GM23338 (cell line): ENCODE results near the gene TMEM116. TPM values are rescaled to one million over a fixed set of nuclear protein-coding genes. Genes with fewer than 3 reads are reported as not detected.

Experiments
- ATAC-seq: fragments of 200-7000 bp; cut with Tn5 transposase; 3 replicates; pipeline ENCODE4 v1.9.1; 2020
- DNase-seq: peaks from one replicate; pipeline ENCODE4 v3.0.0-alpha.2; 2015; ENCODE audit warnings: low spot score
- H2AFZ ChIP-seq: fragments of 200-600 bp; sonication (generic); 2 replicates; pipeline ENCODE4 v1.8.0; 2016; ENCODE audit warnings: antibody characterized with exemption, mild to moderate bottlenecking, moderate library complexity
- H3F3A ChIP-seq: fragments of 200-600 bp; sonication (generic); replicated peaks from 2 replicates; pipeline ENCODE4 v1.8.0; 2017; ENCODE audit warnings: antibody characterized with exemption, mixed run types, low read depth
- H3K27ac ChIP-seq: fragments of 200-600 bp; sonication (generic); 2 replicates; pipeline ENCODE4 v1.6.1; 2016; ENCODE audit warnings: low read depth
- H3K27me3 ChIP-seq: fragments of 200-600 bp; sonication (generic); 2 replicates; pipeline ENCODE4 v1.8.0; 2016; ENCODE audit warnings: mild to moderate bottlenecking, mixed run types, moderate library complexity; ENCODE audit not compliant: insufficient read depth
- H3K36me3 ChIP-seq: fragments of 200-600 bp; sonication (generic); 2 replicates; pipeline ENCODE4 v1.8.0; 2016; ENCODE audit warnings: mild to moderate bottlenecking; ENCODE audit not compliant: insufficient read depth
- H3K4me1 ChIP-seq: fragments of 200-600 bp; sonication (generic); 2 replicates; pipeline ENCODE4 v1.8.0; 2016; ENCODE audit warnings: mild to moderate bottlenecking, moderate library complexity; ENCODE audit not compliant: insufficient read depth
- H3K4me2 ChIP-seq: fragments of 200-600 bp; sonication (generic); 2 replicates; pipeline ENCODE4 v1.7.1; 2017; ENCODE audit warnings: mixed run types
- H3K4me3 ChIP-seq: fragments of 200-600 bp; sonication (generic); 2 replicates; pipeline ENCODE4 v1.6.1; 2016; ENCODE audit warnings: mixed run types
- H3K79me2 ChIP-seq: fragments of 200-600 bp; sonication (generic); replicated peaks from 2 replicates; pipeline ENCODE4 v1.8.0; 2017; ENCODE audit warnings: mild to moderate bottlenecking; ENCODE audit not compliant: insufficient read depth
- H3K9me2 ChIP-seq: fragments of 200-600 bp; sonication (generic); 2 replicates; pipeline ENCODE4 v1.8.0; 2017; ENCODE audit not compliant: insufficient read depth
- H4K20me1 ChIP-seq: fragments of 200-600 bp; sonication (generic); replicated peaks from 2 replicates; pipeline ENCODE4 v1.8.0; 2017; ENCODE audit warnings: mild to moderate bottlenecking; ENCODE audit not compliant: insufficient read depth
- H3K27ac Mint-ChIP-seq: 2 replicates; pipeline ENCODE4 v1.8.0; 2020; ENCODE audit warnings: inconsistent platforms, mild to moderate bottlenecking, moderate library complexity, mixed read lengths
- H3K27me3 Mint-ChIP-seq: 3 replicates; pipeline ENCODE4 v1.8.0; 2022; ENCODE audit warnings: low read depth, mild to moderate bottlenecking, moderate library complexity, mixed read lengths, inconsistent platforms; ENCODE audit not compliant: insufficient read depth, poor library complexity
- H3K36me3 Mint-ChIP-seq: 3 replicates; pipeline ENCODE4 v1.8.0; 2021; ENCODE audit warnings: low read depth, mild to moderate bottlenecking, inconsistent platforms, moderate library complexity, mixed read lengths
- H3K4me1 Mint-ChIP-seq: 3 replicates; pipeline ENCODE4 v1.8.0; 2020; ENCODE audit warnings: mild to moderate bottlenecking, inconsistent platforms, mixed read lengths
- H3K4me3 Mint-ChIP-seq: 3 replicates; pipeline ENCODE4 v1.8.0; 2021; ENCODE audit warnings: moderate library complexity, mild to moderate bottlenecking, inconsistent platforms, mixed read lengths
- H3K9me3 Mint-ChIP-seq: 3 replicates; pipeline ENCODE4 v1.8.0; 2020; ENCODE audit warnings: moderate library complexity, mild to moderate bottlenecking, inconsistent platforms, mixed read lengths
- CREB1 ChIP-seq: fragments of 250-450 bp; sonication (Bioruptor Pico); IDR thresholded peaks from 2 replicates; pipeline ENCODE4 v1.5.0; 2020; ENCODE audit warnings: low read depth, mild to moderate bottlenecking, moderate library complexity
- ETS1 ChIP-seq: IDR thresholded peaks from 2 replicates; pipeline ENCODE4 v1.6.1; 2016; ENCODE audit warnings: antibody characterized with exemption
- EZH2 ChIP-seq: fragments of 200-600 bp; sonication (generic); IDR thresholded peaks from one replicate; pipeline ENCODE4 v1.8.0; 2017; ENCODE audit warnings: antibody characterized with exemption, mild to moderate bottlenecking, low read depth; ENCODE audit not compliant: unreplicated experiment
- EZH2phosphoT487 ChIP-seq: fragments of 200-600 bp; sonication (generic); IDR thresholded peaks from one replicate; pipeline ENCODE4 v1.8.1; 2018; ENCODE audit warnings: antibody characterized with exemption; ENCODE audit not compliant: unreplicated experiment
- JUNB ChIP-seq: IDR thresholded peaks from one replicate; pipeline ENCODE4 v1.6.1; 2016; ENCODE audit warnings: antibody characterized with exemption; ENCODE audit not compliant: unreplicated experiment
- NANOG ChIP-seq: IDR thresholded peaks from 2 replicates; pipeline ENCODE4 v1.6.1; 2016; ENCODE audit warnings: antibody characterized with exemption, borderline replicate concordance
- POLR2AphosphoS5 ChIP-seq: IDR thresholded peaks from 2 replicates; pipeline ENCODE4 v1.6.1; 2016; ENCODE audit warnings: antibody characterized with exemption, low read depth
- REST ChIP-seq: IDR thresholded peaks from one replicate; pipeline ENCODE4 v1.6.1; 2018; ENCODE audit warnings: antibody characterized with exemption; ENCODE audit not compliant: unreplicated experiment
- STAT1 ChIP-seq: IDR thresholded peaks from one replicate; pipeline ENCODE4 v1.6.1; 2016; ENCODE audit warnings: antibody characterized with exemption; ENCODE audit not compliant: unreplicated experiment
- polyA plus RNA-seq: library from polyadenylated mRNA; unstranded; fragments of >200 nt; fragmentation: Nextera tagmentation; extraction: Ambion mirVana; gene quantifications from 2 replicates; pipeline ENCODE4 v1.2.1, GENCODE V29; 2016
- total RNA-seq: library from RNA; depleted of rRNA; stranded (reverse); fragments of >200 nt; shearing (Covaris generic); gene quantifications from 2 replicates; pipeline ENCODE4 v1.2.3, GENCODE V29; 2014
- TF ChIP-seq, protein P1 (sequence below): fragments of 250-450 bp; sonication (Bioruptor Pico); IDR thresholded peaks from 2 replicates; pipeline ENCODE4 v1.5.0; 2020; ENCODE audit warnings: mild to moderate bottlenecking, moderate library complexity

The TMEM116 gene
- total and polyA plus RNA-seq, 2 experiments from 2014 or later, result 8.0 to 10.4 TPM

- Histone ChIP-seq H3K9me2 (no peaks in the 10 kb centered on the region), H2AFZ (no peak overlapping the region), H3K27me3 (no peaks in the 10 kb centered on the region), H4K20me1 (no peaks in the 10 kb centered on the region), H3F3A (no peaks in the 10 kb centered on the region), H3K4me2 (no peak overlapping the region), H3K4me1 (no peaks in the 10 kb centered on the region), H3K36me3 (no peaks in the 10 kb centered on the region), H3K27ac (no peak overlapping the region), H3K79me2 (no peaks in the 10 kb centered on the region), H3K4me3 (no peak overlapping the region)
- Mint-ChIP-seq H3K36me3 (no peaks in the 10 kb centered on the region), H3K9me3 (no peaks in the 10 kb centered on the region), H3K4me3 (no peak overlapping the region), H3K27ac (no peak overlapping the region), H3K27me3 (peaks cover 3% of the 10 kb centered on the region), H3K4me1 (peaks cover 7% of the 10 kb centered on the region; the same call in 2 of the 3 replicates)
- no peak for DNase-seq
- no peak for TF ChIP-seq STAT1
- TF ChIP-seq EZH2, result no peak
- no peak for TF ChIP-seq ETS1
- no peak for TF ChIP-seq NANOG
- no peak for TF ChIP-seq CREB1 (CRISPR knock-in tag)
- TF ChIP-seq EZH2phosphoT487, result no peak
- TF ChIP-seq POLR2AphosphoS5, result no peak
- no peak for ATAC-seq
These were observed 75.5 kb downstream of the TMEM116 start for GRCh38 chr12:111937429-111937828.

GRCh38 chr12:111936869-111937268 lies 76.1 kb downstream of the TMEM116 start:
- Histone ChIP-seq H3K27ac (no peak overlapping the region), H3K79me2 (no peaks in the 10 kb centered on the region), H4K20me1 (no peaks in the 10 kb centered on the region), H3F3A (no peaks in the 10 kb centered on the region), H3K4me2 (no peak overlapping the region), H3K4me1 (no peaks in the 10 kb centered on the region), H3K4me3 (no peak overlapping the region), H3K27me3 (no peaks in the 10 kb centered on the region), H2AFZ (no peak overlapping the region), H3K36me3 (no peaks in the 10 kb centered on the region), H3K9me2 (no peaks in the 10 kb centered on the region)
- Mint-ChIP-seq H3K27me3 (peaks cover 3% of the 10 kb centered on the region), H3K27ac (no peak overlapping the region), H3K4me1 (peaks cover 7% of the 10 kb centered on the region; the same call in 2 of the 3 replicates), H3K4me3 (no peak overlapping the region), H3K9me3 (no peaks in the 10 kb centered on the region), H3K36me3 (no peaks in the 10 kb centered on the region)
- no peak for DNase-seq
- no peak for ATAC-seq
- TF ChIP-seq NANOG (no peak), JUNB (no peak), REST (no peak), POLR2AphosphoS5 (no peak)
- TF ChIP-seq, protein P1, sequence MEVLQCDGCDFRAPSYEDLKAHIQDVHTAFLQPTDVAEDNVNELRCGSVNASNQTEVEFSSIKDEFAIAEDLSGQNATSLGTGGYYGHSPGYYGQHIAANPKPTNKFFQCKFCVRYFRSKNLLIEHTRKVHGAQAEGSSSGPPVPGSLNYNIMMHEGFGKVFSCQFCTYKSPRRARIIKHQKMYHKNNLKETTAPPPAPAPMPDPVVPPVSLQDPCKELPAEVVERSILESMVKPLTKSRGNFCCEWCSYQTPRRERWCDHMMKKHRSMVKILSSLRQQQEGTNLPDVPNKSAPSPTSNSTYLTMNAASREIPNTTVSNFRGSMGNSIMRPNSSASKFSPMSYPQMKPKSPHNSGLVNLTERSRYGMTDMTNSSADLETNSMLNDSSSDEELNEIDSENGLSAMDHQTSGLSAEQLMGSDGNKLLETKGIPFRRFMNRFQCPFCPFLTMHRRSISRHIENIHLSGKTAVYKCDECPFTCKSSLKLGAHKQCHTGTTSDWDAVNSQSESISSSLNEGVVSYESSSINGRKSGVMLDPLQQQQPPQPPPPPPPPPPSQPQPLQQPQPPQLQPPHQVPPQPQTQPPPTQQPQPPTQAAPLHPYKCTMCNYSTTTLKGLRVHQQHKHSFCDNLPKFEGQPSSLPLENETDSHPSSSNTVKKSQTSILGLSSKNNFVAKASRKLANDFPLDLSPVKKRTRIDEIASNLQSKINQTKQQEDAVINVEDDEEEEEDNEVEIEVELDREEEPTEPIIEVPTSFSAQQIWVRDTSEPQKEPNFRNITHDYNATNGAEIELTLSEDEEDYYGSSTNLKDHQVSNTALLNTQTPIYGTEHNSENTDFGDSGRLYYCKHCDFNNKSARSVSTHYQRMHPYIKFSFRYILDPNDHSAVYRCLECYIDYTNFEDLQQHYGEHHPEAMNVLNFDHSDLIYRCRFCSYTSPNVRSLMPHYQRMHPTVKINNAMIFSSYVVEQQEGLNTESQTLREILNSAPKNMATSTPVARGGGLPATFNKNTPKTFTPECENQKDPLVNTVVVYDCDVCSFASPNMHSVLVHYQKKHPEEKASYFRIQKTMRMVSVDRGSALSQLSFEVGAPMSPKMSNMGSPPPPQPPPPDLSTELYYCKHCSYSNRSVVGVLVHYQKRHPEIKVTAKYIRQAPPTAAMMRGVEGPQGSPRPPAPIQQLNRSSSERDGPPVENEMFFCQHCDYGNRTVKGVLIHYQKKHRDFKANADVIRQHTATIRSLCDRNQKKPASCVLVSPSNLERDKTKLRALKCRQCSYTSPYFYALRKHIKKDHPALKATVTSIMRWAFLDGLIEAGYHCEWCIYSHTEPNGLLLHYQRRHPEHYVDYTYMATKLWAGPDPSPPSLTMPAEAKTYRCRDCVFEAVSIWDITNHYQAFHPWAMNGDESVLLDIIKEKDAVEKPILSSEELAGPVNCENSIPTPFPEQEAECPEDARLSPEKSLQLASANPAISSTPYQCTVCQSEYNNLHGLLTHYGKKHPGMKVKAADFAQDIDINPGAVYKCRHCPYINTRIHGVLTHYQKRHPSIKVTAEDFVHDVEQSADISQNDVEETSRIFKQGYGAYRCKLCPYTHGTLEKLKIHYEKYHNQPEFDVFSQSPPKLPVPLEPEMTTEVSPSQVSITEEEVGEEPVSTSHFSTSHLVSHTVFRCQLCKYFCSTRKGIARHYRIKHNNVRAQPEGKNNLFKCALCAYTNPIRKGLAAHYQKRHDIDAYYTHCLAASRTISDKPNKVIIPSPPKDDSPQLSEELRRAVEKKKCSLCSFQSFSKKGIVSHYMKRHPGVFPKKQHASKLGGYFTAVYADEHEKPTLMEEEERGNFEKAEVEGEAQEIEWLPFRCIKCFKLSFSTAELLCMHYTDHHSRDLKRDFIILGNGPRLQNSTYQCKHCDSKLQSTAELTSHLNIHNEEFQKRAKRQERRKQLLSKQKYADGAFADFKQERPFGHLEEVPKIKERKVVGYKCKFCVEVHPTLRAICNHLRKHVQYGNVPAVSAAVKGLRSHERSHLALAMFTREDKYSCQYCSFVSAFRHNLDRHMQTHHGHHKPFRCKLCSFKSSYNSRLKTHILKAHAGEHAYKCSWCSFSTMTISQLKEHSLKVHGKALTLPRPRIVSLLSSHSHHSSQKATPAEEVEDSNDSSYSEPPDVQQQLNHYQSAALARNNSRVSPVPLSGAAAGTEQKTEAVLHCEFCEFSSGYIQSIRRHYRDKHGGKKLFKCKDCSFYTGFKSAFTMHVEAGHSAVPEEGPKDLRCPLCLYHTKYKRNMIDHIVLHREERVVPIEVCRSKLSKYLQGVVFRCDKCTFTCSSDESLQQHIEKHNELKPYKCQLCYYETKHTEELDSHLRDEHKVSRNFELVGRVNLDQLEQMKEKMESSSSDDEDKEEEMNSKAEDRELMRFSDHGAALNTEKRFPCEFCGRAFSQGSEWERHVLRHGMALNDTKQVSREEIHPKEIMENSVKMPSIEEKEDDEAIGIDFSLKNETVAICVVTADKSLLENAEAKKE (CRISPR knock-in tag), result no peak
